Sigmoid colon (tissue), 4 donors: ENCODE measurements around the gene CCDC136.

Experiments
- EP300 ChIP-seq, 4 donors: sonication (generic); formaldehyde crosslinking; IDR thresholded peaks; one replicate each; pipeline ENCODE4 v1.6.1; 2017; ENCODE audit warnings: antibody characterized with exemption in 4 of 4
- POLR2A ChIP-seq, 2 donors: fragments of 450-650 bp; IDR thresholded peaks; one replicate each; pipeline ENCODE4 v1.6.1; 2016; ENCODE audit warnings: antibody characterized with exemption in 2 of 2, mild to moderate bottlenecking in 2 of 2, moderate library complexity in 2 of 2
- POLR2AphosphoS5 ChIP-seq, 4 donors: sonication (generic); formaldehyde crosslinking; IDR thresholded peaks; one replicate each; pipeline ENCODE4 v1.6.1; 2017; ENCODE audit warnings: antibody characterized with exemption in 4 of 4
- TF ChIP-seq, protein P1 (sequence below), 4 experiments: fragments of 450-650 bp in 3 of 4; fragments of 200-600 bp in 1 of 4; IDR thresholded peaks; one replicate each; pipeline ENCODE4 v1.5.1; 2016 to 2019; ENCODE audit warnings: antibody characterized with exemption in 4 of 4, mild to moderate bottlenecking in 3 of 4, moderate library complexity in 2 of 4

DNA sequence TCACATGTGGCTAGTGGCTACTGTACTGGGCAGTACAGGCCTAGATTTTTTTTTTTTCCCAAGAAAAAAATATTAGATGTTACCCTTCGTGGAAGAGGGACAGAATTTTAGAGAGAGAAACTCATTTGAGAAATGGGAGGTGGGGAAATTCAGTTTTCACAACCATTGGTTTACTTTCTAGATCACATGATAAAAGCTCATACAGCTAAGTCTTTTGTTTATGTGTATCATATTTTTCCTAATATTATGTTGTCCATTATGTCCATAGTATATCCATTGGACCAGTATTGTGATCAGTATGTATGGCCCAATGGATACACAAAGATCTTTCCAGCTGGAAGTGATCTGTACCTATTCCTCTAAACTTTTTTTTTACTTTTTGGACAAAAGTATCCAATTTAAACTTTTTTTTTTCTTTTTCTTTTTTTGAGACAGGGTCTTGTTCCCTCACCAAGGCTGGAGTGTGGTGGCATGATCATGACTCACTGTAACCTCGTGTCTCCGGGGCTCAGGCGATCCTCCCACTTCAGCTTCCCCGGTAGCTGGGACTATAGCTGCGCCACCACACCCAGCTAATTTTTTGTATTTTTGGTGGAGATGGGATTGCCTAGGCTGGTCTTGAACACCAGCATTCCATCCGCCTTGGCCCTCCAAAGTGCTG is 48.5 kb upstream of the CCDC136 start:
- TF ChIP-seq EP300 (IDR thresholded peaks at IDR 0.05) (no peak), POLR2A (IDR thresholded peaks at IDR 0.05) (no peak), POLR2AphosphoS5 (IDR thresholded peaks at IDR 0.05) (no peak)
- TF ChIP-seq, protein P1, sequence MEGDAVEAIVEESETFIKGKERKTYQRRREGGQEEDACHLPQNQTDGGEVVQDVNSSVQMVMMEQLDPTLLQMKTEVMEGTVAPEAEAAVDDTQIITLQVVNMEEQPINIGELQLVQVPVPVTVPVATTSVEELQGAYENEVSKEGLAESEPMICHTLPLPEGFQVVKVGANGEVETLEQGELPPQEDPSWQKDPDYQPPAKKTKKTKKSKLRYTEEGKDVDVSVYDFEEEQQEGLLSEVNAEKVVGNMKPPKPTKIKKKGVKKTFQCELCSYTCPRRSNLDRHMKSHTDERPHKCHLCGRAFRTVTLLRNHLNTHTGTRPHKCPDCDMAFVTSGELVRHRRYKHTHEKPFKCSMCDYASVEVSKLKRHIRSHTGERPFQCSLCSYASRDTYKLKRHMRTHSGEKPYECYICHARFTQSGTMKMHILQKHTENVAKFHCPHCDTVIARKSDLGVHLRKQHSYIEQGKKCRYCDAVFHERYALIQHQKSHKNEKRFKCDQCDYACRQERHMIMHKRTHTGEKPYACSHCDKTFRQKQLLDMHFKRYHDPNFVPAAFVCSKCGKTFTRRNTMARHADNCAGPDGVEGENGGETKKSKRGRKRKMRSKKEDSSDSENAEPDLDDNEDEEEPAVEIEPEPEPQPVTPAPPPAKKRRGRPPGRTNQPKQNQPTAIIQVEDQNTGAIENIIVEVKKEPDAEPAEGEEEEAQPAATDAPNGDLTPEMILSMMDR (IDR thresholded peaks at IDR 0.05) = no peak
